Measurements from ENCODE around the gene LSP1. TPM values are rescaled to one million over a fixed set of nuclear protein-coding genes. Genes with fewer than 3 reads are reported as not detected.

Gene LSP1
- total RNA-seq, 3 donors from 2014 or later (not counting 1 experiment from before 2014, with no cell fraction given), result 487 to 595 (median 536) TPM

- Mint-ChIP-seq H3K36me3 (no peaks in the 10 kb centered on the region), H3K4me1 (peaks cover 4 to 25% of the 10 kb centered on the region in 2 donors), H3K9me3 (peaks cover 0 to 8% of the 10 kb centered on the region in 2 donors), H3K27ac (no peak overlapping the region), H3K27me3 (ENCODE audit: low read depth in 2 of 2) (peaks cover 11 to 23% of the 10 kb centered on the region in 2 donors), H3K4me3 (no peak overlapping the region)
- intact Hi-C loops (cut with micrococcal nuclease), result no loop called here
- no peak overlapping the region for H3K4me3 ChIP-seq (ENCODE audit: low read length)
- peaks cover 11% of the 10 kb centered on the region for H3K4me1 ChIP-seq (ENCODE audit: control insufficient read depth, insufficient read depth, low read length)
- WGBS (ENCODE audit: insufficient coverage), result 49% methylated on average over 9 of the region's 10 CpGs
- peaks cover 4% of the 10 kb centered on the region for H3K27me3 ChIP-seq (ENCODE audit: control insufficient read depth, insufficient read depth, low read length)
- TF ChIP-seq, protein P1, sequence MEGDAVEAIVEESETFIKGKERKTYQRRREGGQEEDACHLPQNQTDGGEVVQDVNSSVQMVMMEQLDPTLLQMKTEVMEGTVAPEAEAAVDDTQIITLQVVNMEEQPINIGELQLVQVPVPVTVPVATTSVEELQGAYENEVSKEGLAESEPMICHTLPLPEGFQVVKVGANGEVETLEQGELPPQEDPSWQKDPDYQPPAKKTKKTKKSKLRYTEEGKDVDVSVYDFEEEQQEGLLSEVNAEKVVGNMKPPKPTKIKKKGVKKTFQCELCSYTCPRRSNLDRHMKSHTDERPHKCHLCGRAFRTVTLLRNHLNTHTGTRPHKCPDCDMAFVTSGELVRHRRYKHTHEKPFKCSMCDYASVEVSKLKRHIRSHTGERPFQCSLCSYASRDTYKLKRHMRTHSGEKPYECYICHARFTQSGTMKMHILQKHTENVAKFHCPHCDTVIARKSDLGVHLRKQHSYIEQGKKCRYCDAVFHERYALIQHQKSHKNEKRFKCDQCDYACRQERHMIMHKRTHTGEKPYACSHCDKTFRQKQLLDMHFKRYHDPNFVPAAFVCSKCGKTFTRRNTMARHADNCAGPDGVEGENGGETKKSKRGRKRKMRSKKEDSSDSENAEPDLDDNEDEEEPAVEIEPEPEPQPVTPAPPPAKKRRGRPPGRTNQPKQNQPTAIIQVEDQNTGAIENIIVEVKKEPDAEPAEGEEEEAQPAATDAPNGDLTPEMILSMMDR (IDR thresholded peaks at IDR 0.05), result no peak
- H3K36me3 ChIP-seq (ENCODE audit: control insufficient read depth, insufficient read depth, low read length), result no peaks in the 10 kb centered on the region
- DNase-seq, result no peak
- H3K9me3 ChIP-seq (ENCODE audit: control insufficient read depth, insufficient read depth, low read length), result no peaks in the 10 kb centered on the region
- H3K27ac ChIP-seq (ENCODE audit: low read length), result no peak overlapping the region
- ATAC-seq, result no peak
Observed at GRCh38 chr11:1896468-1896867, 43.6 kb downstream of the LSP1 start.

DNA sequence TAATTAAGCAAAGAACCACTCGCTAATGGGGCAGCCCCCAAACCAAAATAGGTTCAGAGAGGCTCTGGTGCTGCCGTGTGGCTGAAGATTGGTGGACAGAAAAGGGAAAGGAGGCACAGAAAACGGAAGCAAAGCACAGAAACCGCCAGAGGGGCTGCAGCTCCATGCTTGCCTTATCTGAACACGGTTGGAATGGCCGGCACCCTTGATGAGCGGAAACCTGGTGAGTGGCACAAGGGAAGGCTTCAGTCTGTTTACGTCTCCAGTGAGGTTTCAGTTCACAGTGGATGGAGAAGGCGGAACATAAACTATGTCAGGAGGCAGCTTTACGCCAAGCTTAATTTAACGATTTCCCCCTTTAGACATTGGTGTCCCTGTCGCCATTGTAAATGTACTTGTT, 44.0 kb downstream of the LSP1 start:
- 35% methylated on average over 12 of the region's 12 CpGs for WGBS (ENCODE audit: insufficient coverage)
- no peak for ATAC-seq
- H3K36me3 Mint-ChIP-seq, result no peaks in the 10 kb centered on the region

DNA sequence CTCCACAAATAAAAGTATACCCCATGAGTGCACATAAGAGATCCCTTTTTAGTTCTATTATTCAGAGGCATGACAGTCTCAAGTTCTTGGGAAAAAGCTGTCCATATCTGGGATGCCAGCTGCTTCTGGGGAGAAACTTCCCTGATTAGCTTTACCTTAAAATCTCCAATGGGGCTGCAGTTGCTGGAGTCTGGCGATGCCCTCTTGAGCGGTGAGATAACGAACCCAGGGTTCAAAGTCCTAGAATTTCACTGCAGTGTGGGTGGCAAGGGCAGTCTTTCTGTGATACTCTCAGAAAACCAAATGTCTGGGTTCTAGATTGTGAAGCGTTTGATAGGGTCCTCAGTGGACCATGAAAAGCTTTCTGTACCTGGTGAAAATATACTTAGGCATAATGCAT, 46.2 kb downstream of the LSP1 start:
- no peak overlapping the region for H3K4me3 Mint-ChIP-seq
- DNase-seq, result no peak
- WGBS (ENCODE audit: insufficient coverage), result 94% methylated on average over 4 of the region's 4 CpGs
- ATAC-seq, result no peak
- intact Hi-C loops (cut with micrococcal nuclease), result no loop called here
- no peak overlapping the region for H3K27ac Mint-ChIP-seq
- TF ChIP-seq, protein P1 (IDR thresholded peaks at IDR 0.05), result no peak
- peaks cover 11 to 23% of the 10 kb centered on the region in 2 donors for H3K27me3 Mint-ChIP-seq (ENCODE audit: low read depth in 2 of 2)
- H3K4me3 ChIP-seq (ENCODE audit: low read length), result no peak overlapping the region
- H3K9me3 Mint-ChIP-seq, result no peaks in the 10 kb centered on the region
- peaks cover 4% of the 10 kb centered on the region for H3K27me3 ChIP-seq (ENCODE audit: control insufficient read depth, insufficient read depth, low read length)
- H3K4me1 Mint-ChIP-seq, result peaks cover 0 to 4% of the 10 kb centered on the region in 2 donors
- no peaks in the 10 kb centered on the region for H3K36me3 ChIP-seq (ENCODE audit: control insufficient read depth, insufficient read depth, low read length)
- H3K36me3 Mint-ChIP-seq, result no peaks in the 10 kb centered on the region
- no peak overlapping the region for H3K27ac ChIP-seq (ENCODE audit: low read length)
- no peaks in the 10 kb centered on the region for H3K4me1 ChIP-seq (ENCODE audit: control insufficient read depth, insufficient read depth, low read length)
- no peaks in the 10 kb centered on the region for H3K9me3 ChIP-seq (ENCODE audit: control insufficient read depth, insufficient read depth, low read length)

More for the DNA sequence above, 44.0 kb downstream of the LSP1 start:
- Mint-ChIP-seq H3K4me3 (no peak overlapping the region), H3K4me1 (peaks cover 4 to 20% of the 10 kb centered on the region in 2 donors), H3K27me3 (ENCODE audit: low read depth in 2 of 2) (peaks cover 11 to 23% of the 10 kb centered on the region in 2 donors), H3K9me3 (peaks cover 0 to 8% of the 10 kb centered on the region in 2 donors), H3K27ac (no peak overlapping the region)
- TF ChIP-seq, protein P1 (IDR thresholded peaks at IDR 0.05), result no peak
- no peaks in the 10 kb centered on the region for H3K36me3 ChIP-seq (ENCODE audit: control insufficient read depth, insufficient read depth, low read length)
- peaks cover 7% of the 10 kb centered on the region for H3K4me1 ChIP-seq (ENCODE audit: control insufficient read depth, insufficient read depth, low read length)
- intact Hi-C loops (cut with micrococcal nuclease), result no loop called here
- no peak overlapping the region for H3K4me3 ChIP-seq (ENCODE audit: low read length)
- no peak overlapping the region for H3K27ac ChIP-seq (ENCODE audit: low read length)
- H3K27me3 ChIP-seq (ENCODE audit: control insufficient read depth, insufficient read depth, low read length), result peaks cover 4% of the 10 kb centered on the region
- no peak for DNase-seq
- no peaks in the 10 kb centered on the region for H3K9me3 ChIP-seq (ENCODE audit: control insufficient read depth, insufficient read depth, low read length)

DNA sequence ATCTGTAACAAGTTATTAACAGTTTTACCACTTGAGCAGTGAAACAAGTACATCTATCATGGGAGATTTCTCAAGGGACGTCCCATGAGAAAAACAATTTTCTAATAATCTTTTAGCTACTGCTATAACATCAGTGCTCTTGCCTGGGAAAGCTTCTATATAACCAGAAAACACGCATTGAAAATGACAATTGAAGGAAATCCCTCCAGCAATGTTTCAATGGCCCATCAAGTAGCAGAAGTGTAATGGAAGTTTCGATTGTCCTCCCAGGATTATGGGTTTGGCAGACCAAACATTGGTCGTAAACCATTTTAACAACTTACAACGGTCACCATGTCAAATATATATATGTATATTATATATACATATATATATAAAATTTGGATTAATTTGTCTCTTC, 46.8 kb downstream of the LSP1 start:
- 94% methylated on average over 3 of the region's 5 CpGs for WGBS (ENCODE audit: insufficient coverage)
- TF ChIP-seq, protein P1 (IDR thresholded peaks at IDR 0.05), result no peak
- Mint-ChIP-seq H3K27ac (no peak overlapping the region), H3K27me3 (ENCODE audit: low read depth in 2 of 2) (peaks cover 12 to 23% of the 10 kb centered on the region in 2 donors), H3K9me3 (no peaks in the 10 kb centered on the region), H3K36me3 (no peaks in the 10 kb centered on the region), H3K4me3 (no peak overlapping the region), H3K4me1 (peaks cover 0 to 4% of the 10 kb centered on the region in 2 donors)
- H3K36me3 ChIP-seq (ENCODE audit: control insufficient read depth, insufficient read depth, low read length), result no peaks in the 10 kb centered on the region
- intact Hi-C loops (cut with micrococcal nuclease), result no loop called here
- no peak for DNase-seq
- no peak overlapping the region for H3K4me3 ChIP-seq (ENCODE audit: low read length)
- no peaks in the 10 kb centered on the region for H3K9me3 ChIP-seq (ENCODE audit: control insufficient read depth, insufficient read depth, low read length)
- ATAC-seq, result no peak
- no peaks in the 10 kb centered on the region for H3K4me1 ChIP-seq (ENCODE audit: control insufficient read depth, insufficient read depth, low read length)
- peaks cover 4% of the 10 kb centered on the region for H3K27me3 ChIP-seq (ENCODE audit: control insufficient read depth, insufficient read depth, low read length)
- H3K27ac ChIP-seq (ENCODE audit: low read length), result no peak overlapping the region
